Measurements from ENCODE around the gene DEPP1.

DEPP1 gene

GRCh38 chr10:44931621-44932516 lies 46.7 kb downstream of the DEPP1 start:
- no peak for DNase-seq

DNA sequence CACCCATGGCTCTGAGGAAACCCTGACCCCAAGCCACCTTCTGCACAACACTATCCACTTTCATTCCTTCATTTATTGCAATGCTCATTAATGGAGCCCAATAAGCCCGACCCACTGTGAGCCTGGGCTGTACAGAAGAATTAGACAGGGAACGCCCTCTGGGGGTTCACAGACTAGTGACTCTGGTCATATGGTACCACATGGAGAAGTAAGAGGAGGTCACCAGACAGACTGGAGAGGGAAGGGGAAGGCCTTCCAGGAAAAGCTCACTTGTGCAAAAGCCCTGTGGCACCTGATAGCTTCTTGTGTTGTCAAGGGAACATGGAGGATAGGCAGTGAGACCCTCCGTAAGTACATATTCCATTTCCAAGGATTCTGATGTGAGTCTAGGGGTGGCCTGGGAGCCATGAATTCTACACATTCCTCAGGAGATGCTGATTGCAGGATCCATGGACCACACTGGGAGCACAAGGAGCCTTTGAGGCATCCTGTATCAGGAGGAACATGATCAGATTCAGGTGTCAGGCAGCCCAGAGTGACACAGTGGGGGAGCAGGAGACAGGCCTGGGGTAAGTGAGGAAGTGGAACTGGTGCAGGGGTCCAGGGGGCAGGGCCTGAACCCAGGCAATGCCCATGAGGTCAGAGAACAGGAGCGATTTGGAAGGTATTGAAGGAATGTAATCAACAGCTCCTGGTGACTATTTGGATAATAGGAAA lies 47.5 kb downstream of the DEPP1 start:
- DNase-seq: no peak

- DNase-seq: no peak
Measured at GRCh38 chr10:44929356-44930255, 49.0 kb downstream of the DEPP1 start.

GRCh38 chr10:44928462-44928861 lies 50.1 kb downstream of the DEPP1 start:
- no peak for DNase-seq

DNA sequence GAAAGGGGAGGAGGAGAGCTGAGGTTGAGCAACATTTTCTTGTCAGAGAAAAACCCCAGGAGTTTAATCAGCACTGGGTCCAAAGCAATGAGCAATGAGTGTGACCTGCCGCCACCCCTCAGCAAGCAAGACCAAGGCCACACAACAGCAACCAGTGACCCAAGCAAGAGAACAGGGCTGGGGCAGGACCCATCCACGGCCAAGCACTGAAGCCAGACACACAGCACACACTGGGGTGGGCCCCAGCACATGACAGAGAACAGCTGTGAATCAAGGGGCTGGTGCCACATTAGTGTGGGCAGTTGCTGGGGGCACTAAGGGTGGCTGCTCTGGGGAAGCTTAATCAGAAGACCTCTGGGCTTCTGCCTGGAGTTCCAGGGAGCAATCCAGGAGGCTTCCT lies 51.3 kb downstream of the DEPP1 start:
- no peak for DNase-seq

- no peak for DNase-seq
Measured at GRCh38 chr10:44926751-44927351, 51.8 kb downstream of the DEPP1 start.

All from activated CD4-positive, alpha-beta T cell treated with anti-CD3 and anti-CD28 coated beads, Interleukin-2, amount 50 U/mL, for 4 hours (primary cell).